CD4-positive, alpha-beta T cell treated with Interleukin-10 for 1 hour (primary cell): ENCODE measurements around the gene MAPK6.
A peak's percentile ranks its signal among the peaks of the same experiment; 100 is the strongest.
"Not testable (repeated sequence)": the region's sequence is repeated elsewhere in the genome, so short reads cannot be mapped to it uniquely, and the experiment has no call there.

ENCODE experiments used
- DNase-seq: peaks from one replicate; pipeline ENCODE4 v3.0.0-alpha.2; 2020

Gene MAPK6

GRCh38 chr15:52011711-52012144 lies 7.3 kb upstream of the MAPK6 start:
- DNase-seq: no peak

DNA sequence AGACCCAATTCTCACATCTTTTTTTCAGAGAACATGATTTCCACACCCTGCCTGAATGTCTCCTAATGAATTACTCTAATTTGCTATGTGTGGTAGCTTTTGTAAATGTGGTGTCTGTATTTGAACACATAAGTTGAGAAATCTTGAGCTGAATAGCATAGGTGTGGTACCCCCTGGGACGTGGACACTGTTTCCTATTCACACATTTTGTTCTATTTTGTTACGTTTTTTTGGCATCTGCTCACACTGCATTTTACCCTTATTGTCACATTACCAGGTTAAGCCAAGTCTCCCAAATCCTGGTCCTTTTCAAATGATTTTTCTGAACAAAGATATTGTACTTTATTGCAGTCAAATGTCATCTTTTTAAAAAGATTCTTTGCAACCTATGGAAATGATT lies 6.8 kb upstream of the MAPK6 start:
- DNase-seq: no peak

DNA sequence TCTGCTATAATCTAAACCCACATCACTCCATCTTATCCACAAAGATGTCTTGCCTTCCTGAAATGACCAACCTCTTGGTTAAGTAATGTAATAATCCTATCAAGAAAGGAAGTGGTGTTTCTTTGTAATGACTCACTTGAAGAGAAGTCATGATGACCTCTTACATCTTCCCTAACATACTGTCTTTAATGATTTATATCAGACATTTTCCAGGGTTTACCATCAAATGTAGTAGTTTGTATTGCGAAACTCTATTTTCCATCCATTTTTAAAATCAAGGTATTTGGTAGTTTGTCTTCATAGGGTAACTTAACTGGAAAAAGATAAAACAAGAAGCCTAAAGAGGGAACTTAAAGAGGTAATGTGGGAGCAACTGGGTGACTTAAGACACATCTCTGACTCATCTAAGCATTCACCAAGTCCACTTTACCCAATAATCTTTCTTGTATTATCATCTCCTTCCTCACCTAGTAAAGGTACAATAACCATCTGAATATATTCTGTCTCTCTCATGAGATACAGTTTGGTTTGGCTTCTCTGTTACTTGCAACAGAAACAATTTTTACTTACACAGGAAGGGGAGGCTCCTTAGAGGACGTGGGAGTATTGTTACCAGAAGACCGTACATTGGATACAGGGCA lies 5.7 kb upstream of the MAPK6 start:
- DNase-seq: no peak

- no peak for DNase-seq
These were observed 4.4 kb upstream of the MAPK6 start for GRCh38 chr15:52014616-52015015.

GRCh38 chr15:52016316-52016715 lies 2.7 kb upstream of the MAPK6 start:
- no peak for DNase-seq

DNA sequence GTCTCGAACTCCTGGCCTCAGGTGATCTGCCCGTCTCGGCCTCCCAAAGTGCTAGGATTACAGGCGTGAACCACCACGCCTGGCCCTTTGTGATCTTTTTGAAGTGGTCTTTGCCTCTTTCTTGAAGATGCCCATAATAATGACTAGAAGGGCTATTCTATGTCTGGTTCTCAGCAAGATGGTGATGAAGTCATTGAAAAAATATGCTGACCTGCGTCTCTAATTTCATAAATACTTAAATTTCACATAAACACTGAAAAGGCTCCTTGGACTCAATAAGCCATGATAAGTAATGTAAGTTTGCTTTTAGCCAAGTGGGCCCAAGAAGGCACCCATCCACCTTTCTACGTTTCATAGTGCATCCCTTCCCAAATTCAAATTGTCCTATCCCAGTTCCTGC lies 775 bp upstream of the MAPK6 start:
- no peak for DNase-seq

- DNase-seq: peak; percentile 66
These were observed 588 bp downstream of the MAPK6 start for GRCh38 chr15:52019394-52020220.

DNA sequence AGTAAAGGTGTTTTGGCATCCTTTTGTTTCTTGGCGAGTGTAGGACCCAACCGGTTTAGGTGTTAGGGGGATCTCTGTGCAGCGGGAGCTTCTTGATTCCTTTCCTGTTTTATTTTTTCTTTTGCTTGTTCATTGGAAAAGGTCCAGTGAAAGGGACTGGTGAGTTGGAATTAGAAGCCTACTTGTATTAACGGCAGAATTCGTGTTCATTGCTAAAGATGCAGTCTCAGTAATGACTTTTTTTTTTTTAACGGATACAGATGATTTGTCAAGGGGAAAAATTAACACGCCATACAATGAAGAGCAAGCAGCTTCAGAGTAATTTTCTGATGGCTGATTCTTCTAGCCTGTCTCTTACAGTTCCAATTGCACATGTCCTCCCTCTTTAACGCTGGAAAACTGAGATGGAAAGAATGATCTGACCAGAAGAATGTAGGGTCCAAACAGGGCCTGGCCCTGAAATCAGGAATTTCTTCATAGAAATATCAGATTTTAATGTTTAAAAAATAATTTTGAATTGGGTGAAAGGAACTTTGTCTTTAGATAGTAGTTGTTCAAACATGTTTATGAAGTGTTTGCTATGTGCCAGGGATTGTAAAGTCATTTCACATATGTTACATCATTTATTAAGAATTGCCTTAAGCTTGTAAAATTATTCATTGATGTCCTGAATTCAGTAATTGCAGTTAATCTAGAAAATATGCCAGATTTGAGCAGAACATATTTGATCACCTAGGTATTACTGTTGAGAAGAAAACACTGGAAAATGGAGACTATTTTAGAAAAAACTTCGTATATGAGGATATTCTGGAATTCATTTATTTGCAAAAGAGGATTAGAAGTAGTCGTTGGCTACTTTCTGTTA lies 1.4 kb downstream of the MAPK6 start:
- no peak for DNase-seq

DNA sequence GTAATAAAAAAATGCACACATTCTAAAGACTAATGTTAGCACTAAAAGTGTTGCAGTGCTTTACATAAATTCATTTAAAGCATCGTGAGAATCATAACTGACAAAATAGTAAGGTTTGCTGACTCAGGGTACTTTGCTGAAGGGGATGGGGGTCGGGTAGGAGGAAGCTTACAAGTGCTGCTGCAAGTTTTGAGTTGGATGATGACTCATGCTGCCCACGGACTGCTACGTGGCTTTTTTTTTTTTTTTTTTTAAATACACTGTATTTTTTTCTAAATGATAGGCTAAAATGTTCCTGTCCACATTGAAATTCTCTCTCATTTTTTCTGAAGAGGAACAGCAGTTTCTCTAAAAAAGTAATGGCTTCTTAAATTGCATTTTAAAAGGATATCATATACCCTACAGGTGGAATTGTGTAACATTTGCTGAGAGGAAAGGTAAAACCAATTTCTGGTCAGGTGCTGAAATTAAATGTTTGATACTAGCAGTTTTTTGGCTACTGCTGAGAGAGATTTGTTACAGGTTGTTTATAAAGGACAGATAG lies 2.2 kb downstream of the MAPK6 start:
- peak; percentile 74 for DNase-seq

DNA sequence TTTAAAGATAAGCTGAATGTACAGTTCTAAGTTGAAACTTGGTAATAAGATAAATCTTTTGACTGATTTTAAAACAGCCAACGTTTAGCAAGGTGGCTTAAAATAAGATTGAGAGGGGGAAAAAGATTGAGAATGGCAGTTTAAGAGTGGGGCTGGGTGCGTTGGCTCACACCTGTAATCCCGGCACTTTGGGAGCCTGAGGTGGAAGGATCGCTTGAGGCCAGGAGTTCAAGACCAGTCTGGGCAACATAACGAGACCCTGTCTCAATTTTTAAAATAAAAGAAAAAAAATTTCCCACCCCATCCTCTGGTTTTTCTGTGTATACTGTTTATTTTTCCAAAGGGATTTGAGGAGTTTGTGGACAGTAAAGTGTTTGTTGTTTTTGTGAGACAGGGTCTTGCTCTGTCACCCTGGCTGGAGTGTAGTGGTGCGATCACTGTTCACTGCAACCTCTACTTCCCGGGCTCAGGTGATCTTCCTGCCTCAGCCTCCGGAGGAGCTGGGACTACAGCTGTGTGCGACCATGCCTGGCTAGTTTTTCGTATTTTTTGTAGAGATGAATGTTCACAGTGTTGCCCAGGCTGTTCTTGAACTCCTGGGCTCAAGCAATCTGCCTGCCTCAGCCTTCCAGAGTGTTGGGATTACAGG lies 3.0 kb downstream of the MAPK6 start:
- DNase-seq: no peak

GRCh38 chr15:52023169-52023922 lies 4.3 kb downstream of the MAPK6 start:
- no peak for DNase-seq

DNA sequence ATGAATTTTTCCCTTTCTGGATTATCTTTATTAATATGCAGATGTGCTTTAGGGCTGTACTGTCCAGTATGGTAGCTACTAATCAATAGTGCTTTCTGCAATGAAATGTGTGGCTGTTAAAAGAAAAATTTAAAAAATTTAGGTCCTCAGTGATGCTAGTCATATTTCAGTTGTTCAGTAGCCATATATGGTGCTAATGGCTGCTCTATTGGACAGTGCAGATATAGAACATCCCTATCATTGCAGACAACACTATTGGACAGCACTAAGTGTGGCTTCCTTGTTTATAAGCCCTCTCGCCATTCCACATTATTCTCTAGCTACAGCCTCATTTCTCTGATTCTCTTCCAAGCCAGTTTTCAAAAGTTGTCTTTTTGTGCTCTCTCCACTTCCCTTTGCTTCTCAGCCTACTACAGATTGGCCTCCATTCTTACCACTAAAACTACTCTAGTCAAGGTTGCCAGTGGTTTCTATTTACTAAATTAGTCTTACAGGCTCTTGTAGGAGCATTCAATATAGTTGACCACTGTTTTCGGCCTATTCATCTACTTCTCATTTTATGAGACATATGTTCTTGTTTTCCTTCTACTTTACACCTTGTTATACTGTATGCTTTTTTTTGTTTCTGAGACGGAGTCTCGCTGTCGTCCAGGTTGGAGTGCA lies 9.5 kb downstream of the MAPK6 start:
- no peak for DNase-seq

DNA sequence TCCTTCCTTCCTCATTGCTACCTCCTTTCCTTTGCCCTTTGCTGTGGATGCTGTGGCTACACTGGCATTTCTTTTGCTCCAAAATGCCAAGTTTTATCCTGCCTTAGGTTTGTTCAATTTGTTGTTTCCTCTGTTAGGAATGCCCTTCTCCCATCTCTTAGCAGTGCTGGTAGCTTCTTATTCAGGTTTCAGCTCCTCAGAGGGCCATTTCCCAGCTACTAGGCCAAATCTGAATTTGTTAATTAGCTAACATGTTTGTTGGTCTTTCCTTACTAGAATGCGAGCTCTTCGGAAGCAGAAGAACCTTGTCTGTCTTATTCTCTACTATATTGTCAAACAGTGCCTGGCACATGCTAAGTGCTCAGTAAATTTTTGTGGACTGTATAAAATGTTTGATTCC lies 11.0 kb downstream of the MAPK6 start:
- DNase-seq: no peak

DNA sequence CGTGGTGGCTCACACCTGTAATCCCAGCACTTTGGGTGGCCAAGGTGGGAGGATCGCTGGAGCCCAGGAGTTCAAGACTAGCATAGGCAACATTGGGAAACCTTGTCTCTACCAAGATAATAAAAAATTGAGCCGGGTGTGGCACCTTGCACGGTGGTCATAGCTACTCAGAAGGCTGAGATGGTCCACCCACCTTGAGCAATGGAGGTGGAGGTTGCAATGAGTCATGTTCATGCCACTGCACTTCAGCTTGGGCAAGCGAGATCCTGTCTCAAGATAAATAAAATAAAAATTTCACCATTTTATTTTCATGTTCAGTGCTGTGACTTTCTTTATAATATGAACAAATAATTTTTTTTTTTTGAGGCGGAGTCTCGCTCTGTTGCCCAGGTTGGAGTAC lies 12.5 kb downstream of the MAPK6 start:
- DNase-seq: no peak

DNA sequence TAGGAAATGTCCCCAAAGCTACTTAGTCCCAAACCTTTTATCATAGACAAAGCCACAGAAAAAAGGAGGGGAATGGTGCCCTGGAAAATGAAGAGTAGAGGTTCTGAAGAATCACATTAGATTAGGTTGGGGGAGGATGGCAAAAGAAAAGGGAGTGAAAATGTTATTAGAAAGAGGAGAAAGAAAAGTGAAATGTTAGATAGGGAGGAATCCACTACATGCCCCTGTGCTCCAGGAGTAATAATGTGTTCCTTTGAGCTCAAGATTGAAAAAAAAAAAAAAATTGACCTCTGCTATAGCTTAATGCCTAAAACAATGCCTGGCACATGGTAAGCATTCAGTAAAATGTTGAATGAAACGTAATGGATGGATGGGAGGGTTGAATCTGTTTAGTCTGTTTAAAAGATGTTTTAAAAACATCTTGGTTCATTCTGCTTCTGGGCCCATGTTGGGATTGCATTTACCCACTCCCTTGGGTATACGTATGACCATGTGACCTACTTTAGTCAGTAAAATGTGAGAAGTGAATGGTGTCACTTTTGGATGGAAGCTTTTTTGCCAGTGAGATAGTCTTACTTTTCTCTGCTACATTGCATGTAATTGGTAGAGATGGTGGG lies 19.0 kb downstream of the MAPK6 start:
- DNase-seq: no peak

DNA sequence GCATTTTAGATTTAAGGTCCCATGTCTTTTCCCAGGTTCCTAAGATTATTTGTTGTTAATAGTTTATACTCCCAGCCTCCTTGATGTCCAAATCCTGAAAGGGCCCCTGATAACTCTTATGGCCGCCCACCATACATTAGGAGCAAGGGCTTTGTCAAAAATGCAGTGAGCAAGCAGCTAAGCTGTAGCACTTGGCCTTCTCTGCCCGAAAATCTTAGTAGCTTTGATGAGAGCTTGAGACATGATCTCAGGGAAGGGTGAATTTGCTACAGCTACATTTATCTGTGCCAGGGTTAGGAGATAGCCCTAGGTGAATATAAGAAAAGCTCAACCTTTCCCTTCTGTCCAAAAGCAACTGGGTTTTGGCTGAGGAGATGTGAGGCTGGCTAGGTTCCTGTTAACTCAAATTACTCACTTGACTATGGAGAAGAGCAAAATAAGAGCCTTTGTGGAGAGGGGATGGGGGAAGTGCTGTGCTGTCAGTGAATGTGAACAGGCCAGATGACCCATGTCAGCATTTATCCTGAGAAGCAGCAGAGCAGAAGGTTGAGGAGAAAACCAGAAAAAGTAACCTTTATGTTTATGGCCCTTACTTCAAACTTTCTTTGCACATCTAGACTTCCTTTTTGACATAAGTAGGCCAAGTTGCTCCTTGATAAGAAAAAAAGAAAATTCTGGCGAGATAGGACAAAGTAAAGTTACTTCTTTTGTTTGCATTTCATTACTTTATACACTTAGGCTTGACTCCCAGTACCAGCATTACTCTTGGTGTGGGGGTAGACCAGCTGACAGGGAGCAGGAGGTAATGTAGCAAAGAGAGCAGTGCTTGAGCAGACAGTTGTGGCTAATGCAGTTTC lies 21.1 kb downstream of the MAPK6 start:
- no peak for DNase-seq

GRCh38 chr15:52042051-52042851 lies 23.2 kb downstream of the MAPK6 start:
- DNase-seq: no peak

GRCh38 chr15:52045795-52046298 lies 26.8 kb downstream of the MAPK6 start:
- DNase-seq: peak; percentile 69

- DNase-seq: not testable (repeated sequence)
These were observed 27.5 kb downstream of the MAPK6 start for GRCh38 chr15:52046552-52046951.
